Activated naive CD8-positive, alpha-beta T cell treated with anti-CD3 and anti-CD28 coated beads, Interleukin-2, amount 50 U/mL, for 16 hours (primary cell): Measurements from ENCODE around the gene NAALAD2.
"Not testable (repeated sequence)": the region's sequence is repeated elsewhere in the genome, so short reads cannot be mapped to it uniquely, and the experiment has no call there.

Experiments used
- DNase-seq: peaks from one replicate; pipeline ENCODE4 v3.0.0-alpha.2; 2020; ENCODE audit warnings: low read depth, low spot score

The NAALAD2 gene

DNA sequence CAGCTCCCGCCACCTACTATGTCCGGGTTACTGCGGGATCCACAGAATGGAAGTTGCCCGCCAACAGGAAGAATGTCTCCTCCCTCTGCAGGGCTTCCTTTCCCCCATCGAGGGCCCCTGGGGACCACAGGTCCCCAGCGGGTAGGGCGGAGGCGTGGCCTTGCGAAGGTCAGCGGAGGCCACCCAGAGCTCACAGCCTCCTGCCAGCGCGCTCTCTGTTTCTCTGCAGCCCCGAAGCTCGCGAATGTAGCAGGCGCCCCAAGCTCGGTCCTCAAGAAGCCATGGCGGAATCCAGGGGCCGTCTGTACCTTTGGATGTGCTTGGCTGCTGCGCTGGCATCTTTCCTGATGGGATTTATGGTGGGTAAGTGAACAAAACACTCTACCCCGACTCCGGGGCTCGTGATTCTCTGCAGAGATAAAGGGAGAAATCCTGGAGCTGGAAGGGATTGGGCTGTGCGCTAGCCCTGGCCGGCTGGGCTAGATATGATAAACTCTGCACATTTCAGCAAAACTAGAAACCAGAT lies at the start of gene NAALAD2:
Gene NAALAD2, plus strand, starts transcription at position 186 of the 526 bp plus-strand sequence. Its CDS starts 96 bp downstream, at position 282.
- no peak for DNase-seq

DNA sequence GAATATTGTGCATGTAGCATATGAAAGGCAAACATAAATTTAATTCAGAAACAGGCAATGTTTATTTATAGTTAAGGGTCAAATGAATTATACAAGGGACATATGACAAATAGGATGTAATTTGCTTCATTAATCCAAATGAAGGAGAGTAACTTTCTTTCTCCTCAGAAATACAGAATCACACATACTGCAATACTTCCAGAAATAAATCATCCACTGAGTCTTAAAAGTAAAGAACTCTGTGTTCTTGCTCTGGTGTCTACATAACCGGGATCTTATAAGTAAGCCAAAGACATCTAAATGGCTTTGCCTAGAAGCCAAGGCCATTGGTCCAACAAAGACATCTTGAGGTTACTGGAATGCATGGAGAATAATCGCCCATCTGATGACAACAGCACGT lies 48.8 kb upstream of the NAALAD2 start, which contains the start of gene UBTFL1:
Gene UBTFL1, plus strand, starts transcription at position 301 of the 400 bp plus-strand sequence. Its CDS starts 0 bp downstream, at position 301.
- DNase-seq = not testable (repeated sequence)

DNA sequence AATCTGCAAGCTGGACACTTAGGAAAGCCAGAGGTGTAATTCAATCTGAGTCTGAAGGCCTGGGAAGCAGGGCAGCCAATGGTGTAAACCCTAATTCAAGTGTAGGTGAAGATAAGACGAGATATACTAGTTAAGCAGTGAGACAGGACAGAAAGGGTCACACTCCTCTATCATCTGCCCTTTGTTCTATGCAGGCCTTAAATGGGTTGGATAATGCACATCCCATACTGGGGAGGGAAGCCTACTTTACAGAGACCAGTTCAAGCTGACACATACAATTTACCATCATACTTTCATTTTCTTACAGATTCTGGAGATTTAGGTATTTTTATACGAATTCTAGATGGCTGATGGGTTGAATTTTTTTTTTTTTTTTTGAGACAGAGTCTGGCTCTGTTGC lies 45.7 kb upstream of the NAALAD2 start:
- DNase-seq = not testable (repeated sequence)

DNA sequence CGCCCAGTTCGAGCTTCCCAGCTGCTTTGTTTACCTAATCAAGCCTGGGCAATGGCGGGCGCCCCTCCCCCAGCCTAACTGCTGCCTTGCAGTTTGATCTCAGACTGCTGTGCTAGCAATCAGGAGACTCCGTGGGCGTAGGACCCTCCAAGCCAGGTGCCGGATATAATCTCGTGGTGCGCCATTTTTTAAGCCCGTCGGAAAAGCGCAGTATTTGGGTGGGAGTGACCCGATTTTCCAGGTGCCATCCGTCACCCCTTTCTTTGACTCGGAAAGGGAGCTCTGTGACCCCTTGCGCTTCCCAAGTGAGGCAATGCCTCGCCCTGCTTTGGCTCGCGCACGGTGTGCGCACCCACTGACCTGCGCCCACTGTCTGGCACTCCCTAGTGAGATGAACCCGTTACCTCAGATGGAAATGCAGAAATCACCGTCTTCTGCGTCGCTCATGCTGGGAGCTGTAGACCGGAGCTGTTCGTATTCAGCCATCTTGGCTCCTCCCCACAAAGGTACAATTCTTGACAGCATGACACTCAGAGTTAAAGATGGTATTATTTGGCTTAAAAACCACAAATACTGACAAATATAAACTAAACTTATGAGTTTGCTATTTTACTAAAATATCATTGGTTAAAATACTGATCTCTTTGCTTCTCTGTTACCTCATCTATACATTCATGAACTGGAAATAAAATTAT lies 39.1 kb upstream of the NAALAD2 start:
- DNase-seq = not testable (repeated sequence)

DNA sequence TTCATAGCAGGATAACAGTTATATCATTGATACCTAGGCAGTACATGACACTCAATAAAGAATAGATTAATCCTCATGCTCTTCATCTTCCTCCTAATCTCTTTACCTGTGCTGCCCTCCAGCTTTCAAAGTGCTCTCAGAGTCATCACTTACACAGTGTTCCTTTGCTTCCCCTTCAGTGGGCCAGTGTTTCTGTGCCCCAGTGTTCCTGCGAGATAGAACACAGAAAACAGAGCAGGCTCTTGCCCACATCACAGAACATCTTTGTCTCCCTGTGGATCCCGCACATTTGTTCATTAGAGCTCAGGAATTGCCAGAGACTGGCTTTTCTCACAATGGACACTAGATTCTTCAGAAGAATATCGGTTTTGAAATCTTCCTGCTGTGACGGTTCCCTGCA lies 36.2 kb upstream of the NAALAD2 start:
- not testable (repeated sequence) for DNase-seq

DNA sequence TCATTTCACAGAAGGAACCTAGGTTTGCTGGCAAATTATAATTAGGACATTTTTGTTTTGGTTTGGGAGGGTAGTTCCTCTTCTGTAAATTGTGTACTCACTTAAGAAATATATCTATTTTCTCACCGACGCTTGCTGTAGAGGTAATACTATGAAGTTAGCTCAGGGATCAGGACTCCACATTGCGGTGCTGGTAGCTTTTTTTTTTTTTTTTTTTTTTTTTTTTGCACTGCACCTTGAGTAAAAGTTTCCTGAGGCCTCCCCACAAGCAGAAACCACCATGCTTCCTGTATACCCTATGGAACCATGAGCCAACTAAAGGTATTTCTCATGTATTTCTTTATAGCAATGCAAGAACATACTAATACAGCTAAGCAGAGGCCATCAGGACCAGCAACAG lies 34.0 kb upstream of the NAALAD2 start:
- no peak for DNase-seq

DNA sequence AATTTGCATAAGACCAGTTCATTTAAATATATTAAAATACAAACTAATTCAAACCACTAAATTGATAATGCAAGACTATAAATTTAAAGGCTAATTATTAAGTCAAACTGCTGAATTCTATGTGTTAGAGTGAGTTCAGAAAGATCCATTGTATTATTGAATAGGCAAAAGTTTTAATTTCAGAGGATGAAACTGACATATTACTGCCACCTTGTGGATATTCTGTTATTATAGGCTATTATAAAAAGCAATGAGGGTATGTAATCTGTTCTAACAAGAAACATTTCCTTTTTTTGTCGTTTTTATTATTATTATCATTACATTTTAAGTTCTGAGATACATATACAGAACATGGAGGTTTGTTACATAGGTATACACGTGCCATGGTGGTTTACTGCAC lies 20.9 kb upstream of the NAALAD2 start:
- DNase-seq = no peak

DNA sequence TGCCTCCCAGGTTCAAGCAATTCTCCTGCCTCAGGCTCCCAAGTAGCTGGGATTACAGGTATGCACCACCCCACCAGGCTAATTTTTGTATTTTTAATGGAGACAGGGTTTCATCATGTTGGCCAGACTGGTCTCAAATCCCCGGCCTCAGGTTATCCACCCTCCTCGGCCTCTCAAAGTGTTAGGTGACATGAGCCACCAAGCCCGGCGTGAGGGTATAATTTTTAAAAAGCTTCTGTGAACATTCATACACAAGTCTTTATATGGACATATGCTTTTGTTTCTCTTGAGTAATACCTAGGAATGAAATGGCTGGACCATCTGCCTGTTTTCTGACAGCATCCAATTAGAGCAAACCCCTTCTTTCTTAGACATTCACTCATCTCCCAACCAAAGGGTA lies 14.3 kb upstream of the NAALAD2 start:
- DNase-seq = no peak

DNA sequence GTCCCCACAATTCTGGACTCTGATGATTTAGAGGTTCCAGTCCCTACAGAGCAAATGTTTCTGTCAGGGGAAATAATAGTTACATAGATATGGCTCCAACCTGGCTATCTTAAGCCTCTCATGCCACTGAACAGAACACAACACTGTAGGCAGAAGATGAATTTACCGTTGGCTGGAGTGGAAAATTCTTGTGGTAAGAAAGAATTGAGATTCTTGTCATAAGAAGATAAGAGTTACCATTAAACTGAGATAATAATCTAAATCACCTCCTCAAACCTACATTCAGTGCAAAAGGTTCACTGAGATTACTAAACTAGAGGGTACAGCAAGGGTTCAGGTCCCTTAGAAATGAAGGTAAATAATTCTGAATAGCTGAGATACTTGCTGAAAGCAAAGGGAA lies 10.1 kb upstream of the NAALAD2 start:
- no peak for DNase-seq

DNA sequence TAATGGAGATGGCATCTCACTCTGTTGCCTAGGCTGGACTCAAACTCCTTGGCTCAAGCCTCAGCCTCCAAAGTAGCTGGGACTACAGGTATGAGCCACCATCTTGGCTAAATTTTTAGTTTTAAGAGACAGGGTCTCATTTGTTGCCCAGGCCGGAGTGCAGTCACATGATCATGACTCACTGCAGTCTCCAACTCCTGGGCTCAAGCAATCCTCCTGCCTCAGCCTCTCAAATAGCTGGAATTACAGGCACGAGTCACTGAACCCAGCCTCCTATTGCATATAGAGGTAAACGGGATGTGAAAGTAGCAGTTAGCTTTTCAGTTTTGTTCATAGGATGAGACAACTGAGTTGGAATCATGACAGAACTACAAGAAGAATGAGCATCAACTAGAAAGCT lies 9.5 kb upstream of the NAALAD2 start:
- no peak for DNase-seq

DNA sequence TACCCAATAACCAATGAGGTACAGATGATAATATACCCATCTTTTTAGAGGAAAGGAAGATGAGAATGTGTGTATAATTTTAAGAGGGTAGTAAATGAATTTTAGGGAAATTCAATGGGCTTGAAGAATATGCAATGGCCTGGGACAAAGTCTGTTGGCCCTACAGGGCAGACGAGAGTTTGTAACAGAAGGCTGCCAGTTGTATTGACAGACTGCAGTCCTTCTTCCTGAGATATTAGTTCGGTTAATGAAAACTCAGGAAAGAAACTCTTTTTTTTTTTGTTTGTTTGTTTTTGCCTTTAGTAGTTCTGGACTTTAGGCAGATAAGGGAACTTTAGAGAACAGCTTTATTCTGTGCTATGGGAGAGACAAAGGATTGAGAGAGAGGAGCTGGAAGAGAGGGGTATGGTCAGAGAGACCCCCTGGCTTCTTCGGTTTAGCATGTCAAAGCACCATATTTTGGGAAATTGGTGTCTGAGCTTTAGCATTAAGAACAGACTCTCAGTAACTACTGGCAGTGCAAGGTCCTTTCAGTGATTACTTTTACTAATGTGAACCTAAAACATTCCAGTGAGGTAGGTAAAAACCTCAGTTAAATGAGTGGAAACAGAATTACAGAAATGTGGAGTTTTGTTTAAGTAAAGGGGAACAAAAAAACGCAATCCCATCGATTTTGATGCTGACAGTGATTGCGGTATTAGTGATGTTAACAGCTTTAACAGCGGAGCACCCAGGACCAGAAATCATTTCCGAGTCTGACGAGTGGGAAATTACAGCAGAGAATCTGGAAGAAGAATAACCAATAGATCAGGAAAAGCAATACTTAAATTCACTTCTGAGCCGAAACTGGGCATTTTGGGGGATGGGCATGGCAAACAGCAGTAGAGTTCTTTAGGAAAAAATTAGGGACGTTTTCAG lies 644 bp upstream of the NAALAD2 start:
- DNase-seq = no peak

DNA sequence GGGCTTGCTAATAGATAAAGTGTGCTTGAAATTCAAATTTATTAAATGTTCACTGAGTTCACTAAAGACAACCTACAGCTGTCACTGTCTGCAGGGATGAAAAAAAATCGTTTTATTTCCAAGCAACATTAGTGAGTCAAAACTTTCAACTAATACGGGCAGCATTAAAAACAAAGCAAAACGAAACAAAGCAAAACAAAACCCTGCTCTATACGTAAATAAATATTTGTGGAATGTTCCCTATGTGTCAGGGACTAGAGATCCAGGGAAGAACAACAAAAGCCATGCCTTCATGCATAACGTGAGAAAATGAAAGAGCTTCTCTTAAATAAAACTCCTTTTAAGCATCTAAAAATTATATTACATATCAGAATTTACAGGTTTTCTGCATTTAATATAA lies 553 bp downstream of the NAALAD2 start:
- no peak for DNase-seq

DNA sequence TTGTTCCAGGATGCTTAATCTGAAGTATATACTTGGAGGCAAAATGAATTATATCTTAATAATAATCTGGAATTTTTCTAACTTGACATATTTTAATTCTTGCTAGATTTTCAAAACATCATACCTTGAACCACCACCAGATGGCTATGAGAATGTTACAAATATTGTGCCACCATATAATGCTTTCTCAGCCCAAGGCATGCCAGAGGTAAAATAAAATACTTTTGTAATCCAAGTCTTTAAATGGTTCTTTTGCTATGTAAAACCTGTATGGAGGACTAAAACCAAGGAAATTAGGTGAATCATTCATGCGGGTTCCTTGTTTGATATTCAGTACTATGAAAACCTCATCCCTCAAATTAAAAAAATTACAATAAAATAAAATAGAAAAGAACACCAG lies 14.4 kb downstream of the NAALAD2 start:
- no peak for DNase-seq

DNA sequence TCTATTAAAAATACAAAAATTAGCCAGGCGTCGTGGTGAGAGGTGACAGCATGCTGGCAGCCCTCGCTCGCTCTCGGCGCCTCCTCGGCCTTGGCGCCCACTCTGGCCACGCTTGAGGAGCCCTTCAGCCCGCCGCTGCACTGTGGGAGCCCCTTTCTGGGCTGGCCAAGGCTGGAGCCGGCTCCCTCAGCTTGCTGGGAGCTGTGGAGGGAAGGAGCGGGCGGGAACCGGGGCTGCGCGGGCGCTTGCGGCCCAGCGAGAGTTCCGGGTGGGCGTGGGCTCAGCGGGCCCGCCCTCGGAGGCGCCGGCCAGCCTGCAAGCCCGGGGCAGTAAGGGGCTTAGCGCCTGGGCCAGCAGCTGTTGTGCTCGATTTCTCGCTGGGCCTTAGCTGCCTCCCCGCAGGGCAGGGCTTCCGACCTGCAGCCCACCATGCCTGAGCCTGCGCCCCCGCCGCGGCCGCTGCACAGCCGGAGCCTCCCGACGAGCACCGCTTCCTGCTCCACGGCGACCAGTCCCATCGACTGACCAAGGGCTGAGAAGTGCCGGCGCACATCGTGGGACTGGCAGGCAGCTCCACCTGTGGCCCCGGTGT lies 32.6 kb downstream of the NAALAD2 start:
- not testable (repeated sequence) for DNase-seq

DNA sequence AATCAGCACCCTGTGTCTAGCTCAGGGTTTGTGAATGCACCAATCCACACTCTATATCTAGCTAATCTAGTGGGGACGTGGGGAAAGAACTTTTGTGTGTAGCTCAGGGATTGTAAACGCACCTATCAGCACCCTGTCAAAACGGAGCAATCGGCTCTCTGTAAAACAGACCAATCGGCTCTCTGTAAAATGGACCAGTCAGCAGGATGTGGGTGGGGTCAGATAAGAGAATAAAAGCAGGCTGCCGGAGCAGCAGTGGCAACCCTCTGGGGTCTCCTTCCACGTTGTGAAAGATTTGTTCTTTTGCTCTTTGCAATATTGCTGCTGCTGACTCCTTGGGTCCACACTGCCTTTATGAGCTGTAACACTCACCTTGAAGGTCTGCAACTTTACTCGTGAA lies 33.2 kb downstream of the NAALAD2 start:
- not testable (repeated sequence) for DNase-seq

DNA sequence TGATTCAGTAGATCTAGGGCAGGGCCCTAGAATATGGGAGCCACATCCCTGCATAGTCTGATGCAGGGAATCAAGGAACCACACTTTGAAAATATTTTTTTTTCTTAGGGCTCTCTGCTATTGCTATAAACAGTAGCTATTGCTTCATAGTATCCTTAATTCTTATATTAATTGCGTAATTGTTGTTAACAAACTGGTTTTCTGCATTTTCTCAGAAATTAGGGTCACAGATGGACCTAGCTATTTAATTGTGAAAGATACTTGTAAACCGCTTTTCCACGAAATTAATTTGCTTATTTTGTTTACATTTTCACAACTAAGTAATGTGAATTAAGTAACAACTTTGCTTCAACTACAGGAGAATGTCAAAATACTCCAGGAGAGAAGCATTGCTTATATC lies 34.1 kb downstream of the NAALAD2 start:
- DNase-seq = no peak

DNA sequence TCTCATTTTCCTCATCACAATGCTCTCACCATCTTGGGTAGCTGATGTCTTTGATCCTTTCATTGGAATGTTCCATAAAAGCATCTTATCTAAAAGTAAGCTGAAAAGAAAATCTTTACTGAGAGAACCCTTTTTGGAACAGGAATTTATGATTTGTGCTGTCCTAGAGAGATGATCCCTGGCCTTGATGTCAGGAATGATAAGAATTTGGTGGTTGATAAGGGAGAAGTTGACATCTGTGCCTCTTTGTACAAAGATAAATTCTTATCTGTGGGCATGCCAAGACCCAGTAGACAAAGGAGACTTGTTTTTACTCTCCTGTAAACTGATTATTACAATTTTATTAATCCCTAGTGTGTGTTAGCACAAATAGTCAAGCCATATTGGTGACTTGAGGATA lies 36.9 kb downstream of the NAALAD2 start:
- no peak for DNase-seq

DNA sequence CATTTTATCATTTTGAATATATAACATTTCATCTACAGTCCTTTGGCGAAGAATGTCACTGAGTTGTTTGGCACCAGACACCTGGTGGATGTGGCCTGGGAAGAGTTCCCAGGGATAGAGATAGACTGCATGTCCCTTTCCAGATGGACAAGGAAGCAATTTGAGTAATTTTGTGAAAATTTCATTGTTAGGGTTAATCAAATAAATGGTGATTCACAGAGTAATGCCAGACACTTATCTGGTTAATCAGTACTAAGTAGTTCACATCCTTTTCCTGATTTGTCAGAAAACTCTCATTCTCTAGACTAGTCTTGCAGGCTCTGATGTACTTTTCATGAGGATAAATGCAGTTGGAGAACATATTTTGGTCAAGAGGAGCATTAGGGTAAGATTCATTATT lies 41.6 kb downstream of the NAALAD2 start:
- DNase-seq = no peak

DNA sequence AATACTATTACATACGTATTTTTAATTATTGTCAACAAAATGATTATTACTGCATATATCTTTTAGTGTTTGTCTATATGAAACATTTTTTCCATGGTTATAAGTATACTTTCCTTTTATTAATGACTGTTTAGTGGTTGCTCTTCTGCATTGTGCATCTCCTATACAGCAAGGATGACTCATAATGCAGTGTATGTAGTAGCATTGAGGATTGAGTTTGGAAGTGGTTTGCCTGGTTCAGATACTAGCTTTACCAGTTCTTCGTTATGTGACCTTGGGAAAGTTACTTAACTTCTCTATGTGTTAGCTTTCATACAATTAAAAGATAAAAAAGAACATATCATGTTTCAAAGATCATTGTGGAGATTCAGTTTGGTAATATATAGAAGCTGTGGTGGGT lies 44.3 kb downstream of the NAALAD2 start:
- DNase-seq = no peak

DNA sequence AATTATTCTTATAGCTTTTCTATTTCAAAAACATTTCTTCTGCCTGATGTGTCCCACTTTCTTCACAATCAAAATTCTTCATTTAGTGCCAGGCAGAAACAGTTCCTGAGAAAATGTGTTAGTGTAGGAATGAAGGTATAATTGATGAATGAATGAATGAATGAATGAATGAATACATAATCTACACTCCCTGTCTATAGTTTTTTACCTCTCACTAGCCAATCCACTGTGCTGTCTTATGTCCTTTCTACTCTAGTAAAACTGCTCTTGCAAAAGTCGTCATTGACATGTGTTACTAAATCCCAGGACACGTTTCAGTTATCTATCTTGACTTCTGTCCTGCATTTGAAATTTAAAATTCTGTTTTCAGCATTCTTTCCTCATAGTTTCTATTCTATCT lies 45.5 kb downstream of the NAALAD2 start:
- no peak for DNase-seq

DNA sequence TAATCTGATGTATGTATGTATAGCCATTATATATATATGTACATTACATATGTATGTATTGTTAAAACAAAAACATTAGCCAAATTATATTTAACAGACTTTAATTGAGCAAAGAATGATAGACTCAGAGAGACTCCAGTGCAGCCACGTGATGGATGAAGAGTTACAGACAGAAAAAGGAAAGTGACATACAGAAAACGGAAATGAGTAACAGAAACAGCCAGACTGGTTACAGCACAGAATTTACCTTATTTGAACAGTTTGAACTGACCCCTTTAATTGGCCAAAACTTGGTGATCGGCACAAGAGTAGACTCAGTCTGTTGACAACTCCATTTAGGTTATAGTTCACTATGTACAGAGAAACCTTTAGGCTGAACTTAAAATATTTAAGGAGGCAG lies 53.4 kb downstream of the NAALAD2 start:
- DNase-seq = no peak

DNA sequence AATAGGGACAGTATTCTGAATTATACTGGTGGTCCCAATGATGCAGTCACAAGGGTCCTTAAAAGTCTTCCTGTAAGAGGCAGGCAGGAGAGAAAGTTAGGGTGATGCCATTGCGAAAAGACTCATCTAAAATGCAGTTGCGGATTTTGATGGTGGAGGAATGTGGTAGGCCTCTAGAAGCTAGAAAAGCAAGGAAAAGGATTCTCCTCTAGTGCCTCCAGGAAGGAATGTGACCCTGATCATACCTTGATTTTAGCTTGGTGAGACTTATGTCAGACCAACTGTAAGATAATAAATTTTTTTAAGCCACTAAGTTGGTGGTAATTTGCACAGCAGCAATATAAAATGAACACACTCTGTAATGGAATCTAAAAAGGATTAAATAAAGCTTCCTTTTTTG lies 54.5 kb downstream of the NAALAD2 start:
- no peak for DNase-seq
